ENCODE measurements around the gene NNAT.

The NNAT gene

GRCh38 chr20:37567671-37568588 lies 46.9 kb downstream of the NNAT start:
- no peak for DNase-seq (ENCODE audit: low spot score)

GRCh38 chr20:37570419-37570818 lies 49.4 kb downstream of the NNAT start:
- DNase-seq (ENCODE audit: low spot score), result no peak

- DNase-seq (ENCODE audit: low spot score), result no peak
These were observed 50.0 kb downstream of the NNAT start for GRCh38 chr20:37571033-37571432.

All from Ammon's horn (tissue), 1 donor.